ENCODE measurements around the gene ST6GAL1. TPM values are rescaled to one million over a fixed set of nuclear protein-coding genes. Genes with fewer than 3 reads are reported as not detected.
A peak's percentile ranks its signal among the peaks of the same experiment; 100 is the strongest.

The ST6GAL1 gene
- total and polyA plus RNA-seq, 2 of the 13 experiments (the other 11 are each of a cell fraction or from before 2014, with no cell fraction given), result 79.9 to 164 TPM

GRCh38 chr3:187039723-187040414 lies 109.5 kb downstream of the ST6GAL1 start (continued):
- TF ChIP-seq LCORL (IDR thresholded peaks at IDR 0.05), result no peak
- TF ChIP-seq LCORL (CRISPR knock-in tag; IDR thresholded peaks at IDR 0.05), result peak; percentile 30; the same call in 1 of the 2 replicates
- no peak for TF ChIP-seq ZBTB40 (IDR thresholded peaks at IDR 0.05)
- no peak for TF ChIP-seq ZBTB40 (CRISPR knock-in tag; IDR thresholded peaks at IDR 0.05)
- TF ChIP-seq RNF2 (conservative IDR thresholded peaks at IDR 0.05; ENCODE audit: low read depth), result no peak
- 0 out of 2 replicates have a peak, but pooled peaks have one; percentile 2 for TF ChIP-seq FOXP4 (CRISPR knock-in tag; IDR thresholded peaks at IDR 0.05)
- TF ChIP-seq IRF1 (CRISPR knock-in tag; IDR thresholded peaks at IDR 0.05; ENCODE audit: low read depth), result no peak
- no peak for TF ChIP-seq MXD3 (CRISPR knock-in tag; IDR thresholded peaks at IDR 0.05)
- no peak for TF ChIP-seq BATF2 (CRISPR knock-in tag; IDR thresholded peaks at IDR 0.05)
- TF ChIP-seq ZNF12 (CRISPR knock-in tag; IDR thresholded peaks at IDR 0.05), result no peak
- no peak for TF ChIP-seq ZNF331 (CRISPR knock-in tag; IDR thresholded peaks at IDR 0.05)
- TF ChIP-seq ZNF639 (CRISPR knock-in tag; conservative IDR thresholded peaks at IDR 0.05), result peak; percentile 50; the same call in 1 of the 2 replicates
- no peak for TF ChIP-seq KDM6A (CRISPR knock-in tag; IDR thresholded peaks at IDR 0.05; ENCODE audit: low read depth)
- TF ChIP-seq IKZF5 (CRISPR knock-in tag; IDR thresholded peaks at IDR 0.05), result no peak; the same call in 1 of the 2 replicates

Data from HepG2 (cell line).